HCT116 (cell line): ENCODE results near the gene HLA-E. TPM values are rescaled to one million over a fixed set of nuclear protein-coding genes. Genes with fewer than 3 reads are reported as not detected.

Source experiments
- ATAC-seq: fragments of 200-7000 bp; cut with Tn5 transposase; 2 replicates; pipeline ENCODE4 v1.9.1; 2020; ENCODE audit warnings: mild to moderate bottlenecking, moderate library complexity
- BruUV-seq: library from RNA; stranded (reverse); fragments of 400-500 nt; replicated peaks from 2 replicates; lab custom pipeline; 2021; lab: Mats Ljungman, UMichigan
- CTCF ChIA-PET: fragments of 300-600 bp; sonication (Branson Sonifier 250); formaldehyde crosslinking; loops from one replicate; lab custom pipeline; 2021; ENCODE audit warnings: antibody characterized with exemption; lab: Charles Lee
- POLR2A ChIA-PET: fragments of 300-600, 350-600 bp; sonication (Branson Sonifier 250); formaldehyde crosslinking; loops from one replicate; lab custom pipeline; 2021; ENCODE audit warnings: antibody characterized with exemption; lab: Charles Lee
- RAD21 ChIA-PET, 2 experiments: fragments of 300-600 bp; sonication (Branson Sonifier 250); formaldehyde crosslinking; loops; one replicate each; lab custom pipeline; 2023; ENCODE audit warnings: low total read pairs in 2 of 2; ENCODE audit not compliant: uncharacterized antibody in 2 of 2, unreplicated experiment in 2 of 2, low non-redundant PET in 1 of 2; lab: Charles Lee
- DNase-seq: peaks from one replicate; pipeline ENCODE4 v3.0.0-alpha.2; 2010; ENCODE audit warnings: low read depth, low spot score
- H2AFZ ChIP-seq: fragments of 200-600 bp; shearing (Covaris generic), sonication (generic); 2 replicates; pipeline ENCODE4 v1.6.1; 2017; ENCODE audit warnings: low read depth, mixed run types, mixed read lengths, antibody characterized with exemption, low read length; ENCODE audit not compliant: poor library complexity, severe bottlenecking
- H3K27ac ChIP-seq: 2 replicates; pipeline ENCODE4 v1.5.1; 2012; ENCODE audit warnings: low read depth, low read length
- H3K27me3 ChIP-seq: fragments of 200-600 bp; sonication (generic); 2 replicates; pipeline ENCODE4 v1.6.1; 2016; ENCODE audit warnings: mixed run types, low read length, mixed read lengths; ENCODE audit not compliant: insufficient read depth
- H3K36me3 ChIP-seq, 2 experiments: fragments of 200-500 bp in 1 of 2; fragments of 200-600 bp in 1 of 2; sonication (Bioruptor generic) in 1 of 2; sonication (generic) in 1 of 2; 2 replicates each; pipeline versions ENCODE4 v1.5.1 to v1.6.1; 2014 to 2016; ENCODE audit warnings: low read length in 2 of 2, inconsistent platforms in 1 of 2, mixed read lengths in 1 of 2, mixed run types in 1 of 2; ENCODE audit not compliant: insufficient read depth in 2 of 2, control insufficient read depth in 1 of 2
- H3K4me1 ChIP-seq, 2 experiments: fragments of 200-600 bp in 1 of 2; sonication (generic) in 1 of 2; 2 replicates each; pipeline versions ENCODE4 v1.5.1 to v1.6.1; 2012 to 2017; ENCODE audit warnings: low read length in 2 of 2, inconsistent platforms in 1 of 2, mild to moderate bottlenecking in 1 of 2, mixed read lengths in 1 of 2, mixed run types in 1 of 2, moderate library complexity in 1 of 2; ENCODE audit not compliant: insufficient read depth in 2 of 2, control insufficient read depth in 1 of 2
- H3K4me2 ChIP-seq: fragments of 200-600 bp; sonication (generic); 2 replicates; pipeline ENCODE4 v1.6.1; 2017; ENCODE audit warnings: mixed run types, low read length, mixed read lengths
- H3K4me3 ChIP-seq, 2 experiments: fragments of 200-600 bp in 1 of 2; sonication (generic) in 1 of 2; replicated peaks in 1 of 2; 2 replicates each; pipeline ENCODE4 v1.5.1; 2011 to 2016; ENCODE audit warnings: low read length in 2 of 2, control low read depth in 1 of 2, low read depth in 1 of 2, mild to moderate bottlenecking in 1 of 2, mixed read lengths in 1 of 2, mixed run types in 1 of 2
- H3K79me2 ChIP-seq: fragments of 200-600 bp; sonication (generic); 2 replicates; pipeline ENCODE4 v1.6.1; 2017; ENCODE audit warnings: mild to moderate bottlenecking, mixed run types, low read length, moderate library complexity, mixed read lengths; ENCODE audit not compliant: insufficient read depth
- H3K9ac ChIP-seq: fragments of 200-600 bp; sonication (generic); 2 replicates; pipeline ENCODE4 v1.6.1; 2016; ENCODE audit warnings: low read length, mixed read lengths
- H3K9me2 ChIP-seq: fragments of 200-600 bp; sonication (generic), shearing (Covaris generic); 2 replicates; pipeline ENCODE4 v1.6.1; 2017; ENCODE audit warnings: mixed run types, mild to moderate bottlenecking, moderate library complexity; ENCODE audit not compliant: insufficient read depth
- H3K9me3 ChIP-seq, 2 experiments: fragments of 200-500 bp in 1 of 2; fragments of 200-600 bp in 1 of 2; sonication (Bioruptor generic) in 1 of 2; sonication (generic) in 1 of 2; 2 replicates each; pipeline ENCODE4 v1.6.1; 2014 to 2017; ENCODE audit warnings: low read length in 2 of 2, mixed read lengths in 2 of 2, inconsistent platforms in 1 of 2, low read depth in 1 of 2, mild to moderate bottlenecking in 1 of 2, mixed run types in 1 of 2, moderate library complexity in 1 of 2; ENCODE audit not compliant: control insufficient read depth in 1 of 2, insufficient read depth in 1 of 2
- H4K20me1 ChIP-seq: fragments of 200-600 bp; sonication (generic), shearing (Covaris generic); 2 replicates; pipeline ENCODE4 v1.6.1; 2017; ENCODE audit warnings: mixed run types, mild to moderate bottlenecking, moderate library complexity; ENCODE audit not compliant: insufficient read depth
- CBX3 ChIP-seq: IDR thresholded peaks from 2 replicates; pipeline ENCODE4 v1.6.1; 2012; ENCODE audit warnings: low read depth
- CEBPB ChIP-seq: IDR thresholded peaks from 2 replicates; pipeline ENCODE4 v1.6.1; 2012; ENCODE audit warnings: low read depth
- EGR1 ChIP-seq: IDR thresholded peaks from 2 replicates; pipeline ENCODE4 v1.6.1; 2012; ENCODE audit warnings: low read depth
- ELF1 ChIP-seq: IDR thresholded peaks from 2 replicates; pipeline ENCODE4 v1.6.1; 2012; ENCODE audit warnings: low read depth, borderline replicate concordance
- EZH2 ChIP-seq: fragments of 200-600 bp; sonication (generic); IDR thresholded peaks from 2 replicates; pipeline ENCODE4 v1.6.1; 2017; ENCODE audit warnings: antibody characterized with exemption, mixed run types
- POLR2AphosphoS5 ChIP-seq: IDR thresholded peaks from 2 replicates; pipeline ENCODE4 v1.6.1; 2011; ENCODE audit warnings: mild to moderate bottlenecking, low read depth, low read length, moderate library complexity
- RAD21 ChIP-seq: IDR thresholded peaks from 2 replicates; pipeline ENCODE4 v1.6.1; 2012; ENCODE audit warnings: low read depth, mild to moderate bottlenecking
- TCF7L2 ChIP-seq: IDR thresholded peaks from 2 replicates; pipeline ENCODE4 v1.7.0; 2011; ENCODE audit warnings: borderline replicate concordance, inconsistent platforms; ENCODE audit not compliant: insufficient read depth, insufficient read length; ENCODE audit errors: extremely low read depth
- YY1 ChIP-seq: IDR thresholded peaks from 2 replicates; pipeline ENCODE4 v1.6.1; 2011; ENCODE audit warnings: low read length, low read depth, moderate library complexity, mild to moderate bottlenecking; ENCODE audit not compliant: insufficient replicate concordance; ENCODE audit errors: extremely low read depth
- ZFX ChIP-seq: fragments of 450-650 bp; IDR thresholded peaks from 2 replicates; pipeline ENCODE4 v1.6.1; 2017
- ZNF274 ChIP-seq: fragments of 200-500 bp; sonication (Bioruptor generic); IDR thresholded peaks from 2 replicates; pipeline ENCODE4 v1.6.1; 2014; ENCODE audit warnings: mild to moderate bottlenecking, low read depth, low read length, inconsistent platforms
- intact Hi-C: fragments of 100-400 bp; cut with micrococcal nuclease; formaldehyde crosslinking; loops from 2 replicates; pipeline ENCODE4 v1.10.0; 2022
- total RNA-seq: library from RNA; stranded (reverse); gene quantifications from one replicate; pipeline ENCODE4 v1.2.1, GENCODE V29; 2021; ENCODE audit not compliant: unreplicated experiment
- TF ChIP-seq, protein P1 (sequence below), 3 experiments: fragments of 200-600 bp in 1 of 3; sonication (generic) in 1 of 3; IDR thresholded peaks in 2 of 3; conservative IDR thresholded peaks in 1 of 3; 2 replicates each; pipeline ENCODE4 v1.5.1; 2012 to 2017; ENCODE audit warnings: low read depth in 2 of 3, low read length in 2 of 3, antibody characterized with exemption in 1 of 3, borderline replicate concordance in 1 of 3, control low read depth in 1 of 3, mild to moderate bottlenecking in 1 of 3, mixed read lengths in 1 of 3, mixed run types in 1 of 3, moderate library complexity in 1 of 3; ENCODE audit not compliant: insufficient read depth in 1 of 3
- TF ChIP-seq, protein P2 (sequence below): IDR thresholded peaks from 2 replicates; pipeline ENCODE4 v1.6.1; 2012; ENCODE audit warnings: low read depth

HLA-E gene
- total RNA-seq, 1 experiment from 2014 or later: 108 TPM

- Histone ChIP-seq H3K4me3 (no peak overlapping the region), H3K9ac (no peak overlapping the region), H3K4me1 (peaks cover 0 to 6% of the 10 kb centered on the region in 2 experiments; a peak in 1 of 4 replicates), H4K20me1 (no peaks in the 10 kb centered on the region)
- intact Hi-C loops: no loop called here
- ATAC-seq (no peak), DNase-seq (no peak)
- CTCF ChIA-PET: interaction anchor here (0.8 kb wide), 1 partner anchor 37 kb away, joined by 3 read pairs; no protein-coding TSS in a partner anchor
- no peak for TF ChIP-seq TCF7L2
- TF ChIP-seq YY1: no peak
- no peak for TF ChIP-seq ZFX
- TF ChIP-seq POLR2AphosphoS5: no peak
- no peak for TF ChIP-seq CEBPB
- TF ChIP-seq ZNF274: no peak
- no peak for TF ChIP-seq RAD21
- TF ChIP-seq EGR1: no peak
- no peak for TF ChIP-seq ELF1
- TF ChIP-seq, protein P1, sequence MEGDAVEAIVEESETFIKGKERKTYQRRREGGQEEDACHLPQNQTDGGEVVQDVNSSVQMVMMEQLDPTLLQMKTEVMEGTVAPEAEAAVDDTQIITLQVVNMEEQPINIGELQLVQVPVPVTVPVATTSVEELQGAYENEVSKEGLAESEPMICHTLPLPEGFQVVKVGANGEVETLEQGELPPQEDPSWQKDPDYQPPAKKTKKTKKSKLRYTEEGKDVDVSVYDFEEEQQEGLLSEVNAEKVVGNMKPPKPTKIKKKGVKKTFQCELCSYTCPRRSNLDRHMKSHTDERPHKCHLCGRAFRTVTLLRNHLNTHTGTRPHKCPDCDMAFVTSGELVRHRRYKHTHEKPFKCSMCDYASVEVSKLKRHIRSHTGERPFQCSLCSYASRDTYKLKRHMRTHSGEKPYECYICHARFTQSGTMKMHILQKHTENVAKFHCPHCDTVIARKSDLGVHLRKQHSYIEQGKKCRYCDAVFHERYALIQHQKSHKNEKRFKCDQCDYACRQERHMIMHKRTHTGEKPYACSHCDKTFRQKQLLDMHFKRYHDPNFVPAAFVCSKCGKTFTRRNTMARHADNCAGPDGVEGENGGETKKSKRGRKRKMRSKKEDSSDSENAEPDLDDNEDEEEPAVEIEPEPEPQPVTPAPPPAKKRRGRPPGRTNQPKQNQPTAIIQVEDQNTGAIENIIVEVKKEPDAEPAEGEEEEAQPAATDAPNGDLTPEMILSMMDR (IDR thresholded peaks at IDR 0.05 in 2 of 3, conservative IDR thresholded peaks at IDR 0.05 in 1 of 3; ENCODE audit: borderline replicate concordance in 1 of 3, insufficient read depth in 1 of 3, low read depth in 2 of 3, low read length in 2 of 3): no peak
- no peak for TF ChIP-seq EZH2
- TF ChIP-seq, protein P2, sequence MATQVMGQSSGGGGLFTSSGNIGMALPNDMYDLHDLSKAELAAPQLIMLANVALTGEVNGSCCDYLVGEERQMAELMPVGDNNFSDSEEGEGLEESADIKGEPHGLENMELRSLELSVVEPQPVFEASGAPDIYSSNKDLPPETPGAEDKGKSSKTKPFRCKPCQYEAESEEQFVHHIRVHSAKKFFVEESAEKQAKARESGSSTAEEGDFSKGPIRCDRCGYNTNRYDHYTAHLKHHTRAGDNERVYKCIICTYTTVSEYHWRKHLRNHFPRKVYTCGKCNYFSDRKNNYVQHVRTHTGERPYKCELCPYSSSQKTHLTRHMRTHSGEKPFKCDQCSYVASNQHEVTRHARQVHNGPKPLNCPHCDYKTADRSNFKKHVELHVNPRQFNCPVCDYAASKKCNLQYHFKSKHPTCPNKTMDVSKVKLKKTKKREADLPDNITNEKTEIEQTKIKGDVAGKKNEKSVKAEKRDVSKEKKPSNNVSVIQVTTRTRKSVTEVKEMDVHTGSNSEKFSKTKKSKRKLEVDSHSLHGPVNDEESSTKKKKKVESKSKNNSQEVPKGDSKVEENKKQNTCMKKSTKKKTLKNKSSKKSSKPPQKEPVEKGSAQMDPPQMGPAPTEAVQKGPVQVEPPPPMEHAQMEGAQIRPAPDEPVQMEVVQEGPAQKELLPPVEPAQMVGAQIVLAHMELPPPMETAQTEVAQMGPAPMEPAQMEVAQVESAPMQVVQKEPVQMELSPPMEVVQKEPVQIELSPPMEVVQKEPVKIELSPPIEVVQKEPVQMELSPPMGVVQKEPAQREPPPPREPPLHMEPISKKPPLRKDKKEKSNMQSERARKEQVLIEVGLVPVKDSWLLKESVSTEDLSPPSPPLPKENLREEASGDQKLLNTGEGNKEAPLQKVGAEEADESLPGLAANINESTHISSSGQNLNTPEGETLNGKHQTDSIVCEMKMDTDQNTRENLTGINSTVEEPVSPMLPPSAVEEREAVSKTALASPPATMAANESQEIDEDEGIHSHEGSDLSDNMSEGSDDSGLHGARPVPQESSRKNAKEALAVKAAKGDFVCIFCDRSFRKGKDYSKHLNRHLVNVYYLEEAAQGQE: no peak
- no peak for TF ChIP-seq CBX3
- TF ChIP-seq, all 23 proteins: peak for 0
- ChIA-PET RAD21 (no interaction called here), POLR2A (no interaction called here)
- Histone ChIP-seq H3K4me2 (no peak overlapping the region), H2AFZ (no peak overlapping the region), H3K27ac (no peak overlapping the region), H3K9me3 (no peaks in the 10 kb centered on the region), H3K27me3 (no peaks in the 10 kb centered on the region), H3K79me2 (no peaks in the 10 kb centered on the region), H3K9me2 (no peaks in the 10 kb centered on the region), H3K36me3 (no peaks in the 10 kb centered on the region)
- no TSS peak for BruUV-seq
Observed at GRCh38 chr6:30507849-30508827, 18.8 kb downstream of the HLA-E start.
